Activated naive CD4-positive, alpha-beta T cell treated with Interleukin-2 at 50 U/mL for 16 hours (primary cell): ENCODE data around the gene INPP5A.
"Not testable (repeated sequence)": the region's sequence is repeated elsewhere in the genome, so short reads cannot be mapped to it uniquely, and the experiment has no call there.

Experiments used
- DNase-seq: peaks from one replicate; pipeline ENCODE4 v3.0.0-alpha.2; 2020

INPP5A gene

GRCh38 chr10:132504501-132505272 lies 32.9 kb upstream of the INPP5A start:
- DNase-seq = no peak

GRCh38 chr10:132505546-132505945 lies 32.0 kb upstream of the INPP5A start:
- not testable (repeated sequence) for DNase-seq

- DNase-seq = no peak
Measured at GRCh38 chr10:132506711-132507408, 30.7 kb upstream of the INPP5A start.

GRCh38 chr10:132507409-132507955 lies 30.1 kb upstream of the INPP5A start:
- no peak for DNase-seq

- no peak for DNase-seq
Measured at GRCh38 chr10:132507956-132508490, 29.6 kb upstream of the INPP5A start.

- DNase-seq = no peak
Measured at GRCh38 chr10:132508581-132509443, 28.8 kb upstream of the INPP5A start.

GRCh38 chr10:132509506-132510173 lies 27.9 kb upstream of the INPP5A start:
- DNase-seq = no peak

GRCh38 chr10:132510174-132510611 lies 27.4 kb upstream of the INPP5A start:
- DNase-seq = no peak

GRCh38 chr10:132511121-132512051 lies 26.2 kb upstream of the INPP5A start:
- no peak for DNase-seq

- DNase-seq = no peak
Measured at GRCh38 chr10:132512052-132512442, 25.5 kb upstream of the INPP5A start.

- DNase-seq = no peak
Measured at GRCh38 chr10:132512693-132513345, 24.8 kb upstream of the INPP5A start.

GRCh38 chr10:132514821-132515520 lies 22.6 kb upstream of the INPP5A start:
- DNase-seq = no peak

GRCh38 chr10:132515811-132516726 lies 21.5 kb upstream of the INPP5A start:
- DNase-seq = no peak

GRCh38 chr10:132516771-132517725 lies 20.5 kb upstream of the INPP5A start:
- no peak for DNase-seq

- DNase-seq = no peak
Measured at GRCh38 chr10:132517951-132518521, 19.6 kb upstream of the INPP5A start.

GRCh38 chr10:132518572-132519381 lies 18.8 kb upstream of the INPP5A start:
- DNase-seq = no peak
